GM21526 (cell line): Measurements from ENCODE around the gene KAT7.

Source experiments
- ATAC-seq: cut with Tn5 transposase; IDR thresholded peaks from one replicate; pipeline ENCODE4 v1.9.1; 2021; ENCODE audit warnings: moderate library complexity; ENCODE audit not compliant: unreplicated experiment, low FRiP score

KAT7 gene

DNA sequence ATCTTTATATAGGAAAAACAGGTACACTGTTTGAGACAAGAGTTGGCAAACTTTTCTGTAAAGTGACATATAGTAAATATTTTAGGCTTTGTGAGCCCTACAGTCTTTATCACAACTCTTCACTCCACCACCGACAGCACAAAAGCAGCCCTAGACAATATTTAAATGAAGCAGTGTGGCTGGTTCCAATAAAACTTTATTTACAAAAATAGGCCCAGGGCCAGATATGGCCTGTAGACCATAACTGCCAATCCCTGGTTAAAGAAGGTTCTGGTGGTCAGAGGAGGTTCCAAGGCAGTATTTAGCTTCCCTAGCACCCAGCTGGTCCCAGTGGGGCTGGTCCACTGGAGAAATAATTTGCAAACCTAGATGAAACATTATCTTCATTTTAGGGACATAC, 28.2 kb upstream of the KAT7 start:
- ATAC-seq = no peak

DNA sequence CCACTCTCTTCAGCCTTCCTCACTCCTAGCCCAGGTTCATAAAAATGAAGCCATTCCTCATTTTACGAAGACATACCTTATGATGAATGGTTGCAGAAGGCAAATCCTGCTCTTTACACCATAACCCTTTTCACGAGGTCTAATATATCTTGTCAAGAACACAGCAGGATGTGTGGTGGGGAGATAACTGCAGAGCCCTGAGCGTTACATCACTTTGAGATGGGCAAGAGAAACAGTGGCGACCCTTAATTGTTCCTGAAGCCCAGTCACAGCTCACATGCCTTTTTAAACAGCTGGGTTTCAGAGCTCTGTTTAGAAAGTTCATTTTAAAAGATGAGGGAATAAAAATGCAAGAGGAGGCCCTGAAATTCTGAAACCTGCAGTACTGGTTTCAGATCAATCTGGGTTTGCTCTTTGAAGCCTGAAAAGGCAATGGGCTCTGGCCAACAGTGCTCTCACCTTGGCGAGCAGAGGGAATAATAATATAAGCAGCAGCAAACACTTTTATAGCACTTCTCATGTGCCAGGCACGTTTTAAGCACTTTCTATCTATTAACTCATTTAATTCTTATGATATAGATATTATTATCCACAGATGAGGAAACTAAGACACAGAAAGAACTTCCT, 27.4 kb upstream of the KAT7 start:
- ATAC-seq = no peak

DNA sequence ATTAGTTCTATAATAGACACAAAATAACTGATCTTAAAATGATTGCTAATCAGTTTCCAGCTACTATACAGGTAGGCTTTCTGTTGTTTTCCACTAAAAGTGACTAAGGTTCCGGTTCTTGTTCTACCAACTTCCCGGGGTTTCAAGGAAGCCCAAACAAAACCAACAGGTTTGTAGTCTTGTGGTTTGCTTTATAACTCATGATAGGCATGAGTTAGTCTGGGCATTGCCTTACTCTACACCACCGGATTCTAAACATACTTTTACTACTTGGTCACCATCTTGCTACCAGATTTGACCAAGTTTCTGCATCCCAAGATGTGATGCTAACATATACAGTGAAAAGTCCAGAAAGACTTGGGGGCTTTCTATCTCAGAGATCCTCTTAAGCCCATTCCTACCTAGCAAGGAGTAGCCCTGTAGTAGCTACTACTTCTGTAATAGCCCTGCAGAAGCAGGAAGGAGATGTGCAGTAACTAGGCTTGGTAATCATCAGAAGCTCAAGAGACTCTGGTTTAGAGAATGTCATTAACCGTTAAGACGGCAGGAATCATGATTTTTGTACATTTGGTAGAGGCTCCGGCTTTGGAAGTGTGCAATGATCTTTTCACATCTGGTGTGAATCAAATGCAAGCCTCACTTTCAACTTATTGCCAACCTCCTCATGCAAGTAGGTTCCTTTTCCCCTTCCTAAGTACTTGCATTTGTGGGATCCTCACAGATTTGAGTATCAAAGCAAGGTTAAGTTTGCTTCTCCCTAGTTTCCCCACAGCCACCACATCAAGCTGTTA, 26.1 kb upstream of the KAT7 start:
- ATAC-seq = no peak

DNA sequence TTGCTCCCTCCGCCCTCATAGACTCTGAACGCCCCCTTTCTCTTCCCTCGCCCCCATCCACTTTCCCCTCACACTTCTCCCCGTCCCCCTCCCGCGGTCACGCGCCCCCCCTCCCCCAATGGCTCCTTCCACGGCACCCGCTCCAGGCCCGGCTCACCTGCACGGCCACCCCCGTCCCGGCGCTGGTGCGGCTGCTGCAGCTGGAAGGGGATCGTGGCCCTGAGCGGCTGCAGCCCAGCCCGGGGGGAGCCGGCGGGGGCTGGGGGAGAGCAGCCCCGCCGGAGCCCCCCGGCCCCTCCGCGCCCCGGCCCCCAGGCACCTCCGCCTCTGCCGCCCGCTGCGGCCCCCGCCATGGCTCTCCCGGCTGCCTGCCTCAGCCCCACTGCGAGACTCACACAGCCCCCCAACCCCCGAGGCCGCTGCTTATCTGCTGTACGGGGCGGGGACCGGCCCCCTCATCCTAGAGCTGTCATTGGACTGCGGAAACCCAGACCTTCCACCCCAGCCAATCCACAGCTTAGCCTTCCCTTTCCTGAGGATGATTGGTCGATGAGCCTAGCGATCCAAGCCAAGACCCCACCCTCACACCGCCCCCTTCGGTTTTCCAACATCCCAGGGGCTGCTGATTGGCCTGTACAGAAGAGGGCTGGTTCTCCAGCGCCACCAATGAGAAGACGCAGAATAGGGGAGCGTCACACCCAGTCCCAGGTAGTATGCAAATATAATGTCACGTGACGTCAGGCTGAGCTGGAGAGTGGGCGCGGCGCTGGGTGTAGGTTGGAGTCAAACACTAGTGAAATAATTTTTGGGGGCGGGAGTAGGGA, 24.5 kb upstream of the KAT7 start, which contains the start of gene FAM117A:
TSS of gene FAM117A (minus strand) at position 397 of the 824 bp plus-strand sequence. CDS start at position 353, 44 bp downstream.
- peak; percentile 86 for ATAC-seq

DNA sequence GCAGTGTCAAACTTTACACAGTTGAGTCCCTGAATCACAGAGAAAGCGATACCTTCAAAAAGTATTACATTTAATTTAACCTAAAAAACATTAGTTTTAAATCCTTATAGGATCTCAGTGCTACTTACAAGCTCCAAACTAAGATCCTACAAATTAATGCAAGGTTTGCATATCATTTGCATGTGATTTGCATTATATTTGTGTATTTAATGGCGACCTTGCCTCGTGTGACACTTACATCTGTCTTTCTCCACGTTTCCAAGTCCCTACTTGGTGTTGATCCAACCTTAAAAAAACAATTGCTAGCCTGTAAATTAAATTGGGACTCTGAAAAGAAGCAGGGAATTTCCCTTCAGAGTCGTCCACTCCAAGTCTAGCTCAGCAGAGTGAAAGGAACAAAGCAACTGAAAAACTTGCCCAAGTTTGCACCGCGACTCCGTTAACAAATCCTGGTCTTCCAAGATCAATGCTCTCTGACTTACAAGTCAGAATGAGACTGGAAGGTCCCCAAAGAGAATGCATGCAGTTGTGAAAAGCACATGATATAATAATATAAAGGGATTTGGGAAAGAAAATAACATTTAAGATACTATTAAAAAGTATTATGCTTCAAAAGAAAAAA, 23.8 kb upstream of the KAT7 start:
- no peak for ATAC-seq

DNA sequence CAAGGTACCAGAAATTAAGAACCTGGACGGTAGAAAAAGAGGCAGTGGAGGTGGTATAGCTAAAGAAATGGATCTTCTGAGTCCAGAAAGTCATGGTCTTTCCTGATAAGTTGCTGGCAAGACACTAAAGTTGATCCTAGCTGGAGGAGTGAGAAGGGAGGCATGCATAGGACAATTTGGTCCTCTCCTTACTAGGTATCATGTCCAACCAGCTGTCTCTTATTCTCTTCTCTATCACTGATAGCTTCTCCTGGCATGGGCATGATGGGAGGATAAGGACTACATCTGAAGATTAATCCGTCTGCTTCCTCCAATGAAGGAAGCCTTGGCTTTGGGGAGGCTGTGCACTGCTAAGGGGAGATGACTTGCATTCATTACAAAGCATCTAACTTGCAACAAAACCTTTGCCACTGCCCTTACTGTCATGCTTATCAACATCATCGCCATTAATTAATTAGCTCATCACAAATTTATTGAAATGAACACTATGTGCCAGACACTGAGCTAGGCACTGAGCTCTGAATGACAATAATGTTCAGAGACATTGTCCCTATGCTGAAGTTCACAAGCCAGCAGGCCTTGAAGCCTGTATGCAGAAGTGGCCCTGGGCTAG, 21.5 kb upstream of the KAT7 start:
- ATAC-seq = no peak

DNA sequence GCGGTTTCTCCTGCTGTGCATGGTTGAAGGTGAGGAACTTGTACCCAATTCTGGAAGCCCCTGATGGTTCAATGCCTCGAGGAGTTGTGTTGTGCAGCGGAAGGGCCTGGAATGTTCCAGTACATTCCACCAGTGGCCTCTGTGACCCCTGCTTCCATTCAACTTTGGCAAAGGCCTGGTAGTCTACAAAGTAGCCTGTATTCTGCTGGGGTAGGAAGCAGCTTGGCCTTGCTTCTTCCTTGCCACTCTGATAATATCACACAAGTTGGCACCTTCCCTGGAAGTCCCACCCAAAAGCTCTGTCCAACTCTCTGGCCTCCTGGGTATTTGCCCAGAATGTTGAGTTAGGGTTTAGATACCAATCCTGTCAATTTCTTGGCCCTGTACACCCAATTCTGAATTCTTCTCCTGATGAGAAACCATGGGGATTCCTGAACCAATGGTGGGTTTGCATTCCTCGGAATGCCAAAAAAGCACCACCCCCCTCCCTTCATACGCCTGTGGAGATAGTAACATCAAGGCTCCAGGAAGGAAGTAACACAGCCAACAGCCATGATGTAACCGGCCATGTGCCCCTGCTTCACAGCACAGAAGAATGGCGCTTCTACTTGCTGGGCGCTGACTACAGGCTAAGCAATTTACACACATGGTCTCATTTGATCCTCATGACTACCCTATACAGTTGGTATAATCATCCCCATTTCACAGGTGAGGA, 12.8 kb upstream of the KAT7 start:
- no peak for ATAC-seq

DNA sequence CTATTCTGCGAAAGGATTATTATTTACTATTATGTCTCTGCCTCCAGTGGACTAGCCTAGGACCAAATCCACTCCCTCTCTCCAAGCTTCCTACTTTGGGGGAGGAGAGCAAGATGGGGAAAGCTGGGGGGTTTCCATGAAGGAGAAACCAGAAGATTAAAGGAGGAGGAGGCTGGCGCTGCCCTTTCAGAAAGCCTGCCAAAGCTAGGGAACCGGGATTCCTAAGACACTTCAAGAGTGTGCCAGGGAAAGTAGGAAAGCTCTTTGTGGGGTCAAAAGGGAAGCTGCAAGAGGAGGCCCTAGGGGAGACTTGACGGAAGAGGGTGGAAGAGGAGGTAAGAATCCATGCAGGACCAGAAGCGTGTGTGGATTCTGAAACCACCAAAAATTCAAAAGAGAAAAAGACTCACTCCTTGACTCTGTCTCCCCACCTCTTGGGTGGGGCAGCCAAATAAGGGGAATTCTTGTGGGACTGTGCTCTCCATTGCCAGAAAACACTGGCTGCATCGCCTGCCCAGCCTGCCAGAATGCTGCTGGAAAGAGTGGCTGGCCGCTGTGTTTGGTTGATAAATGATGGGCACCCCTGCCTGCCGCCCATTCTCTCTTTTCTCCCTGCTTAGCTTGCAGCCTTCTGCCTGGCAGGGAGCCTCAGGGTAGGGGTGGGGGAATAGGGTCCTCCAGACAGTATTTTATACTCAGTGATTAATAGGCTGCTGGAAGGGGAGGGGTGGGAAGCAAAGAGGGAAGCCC, 11.8 kb upstream of the KAT7 start:
- ATAC-seq = no peak

DNA sequence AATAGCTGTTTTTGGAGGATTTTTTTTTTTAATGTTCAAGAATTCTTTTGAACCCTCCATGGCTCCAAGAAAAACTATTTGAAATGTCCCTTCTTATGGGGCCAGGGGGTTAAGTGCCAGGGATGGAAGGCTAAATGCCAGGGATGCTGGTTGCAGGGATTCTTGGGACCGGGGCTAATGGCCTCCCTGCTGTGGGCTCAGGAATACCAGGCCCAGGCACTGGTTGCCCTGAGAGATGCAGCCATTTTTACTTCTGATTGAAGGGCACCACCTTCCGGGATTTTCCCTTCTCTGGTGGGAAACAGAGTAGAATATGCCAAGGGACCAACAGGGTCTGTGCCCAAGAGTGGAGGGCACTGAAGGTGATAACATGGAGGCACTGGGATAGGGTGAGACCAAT, 10.9 kb upstream of the KAT7 start:
- no peak for ATAC-seq

DNA sequence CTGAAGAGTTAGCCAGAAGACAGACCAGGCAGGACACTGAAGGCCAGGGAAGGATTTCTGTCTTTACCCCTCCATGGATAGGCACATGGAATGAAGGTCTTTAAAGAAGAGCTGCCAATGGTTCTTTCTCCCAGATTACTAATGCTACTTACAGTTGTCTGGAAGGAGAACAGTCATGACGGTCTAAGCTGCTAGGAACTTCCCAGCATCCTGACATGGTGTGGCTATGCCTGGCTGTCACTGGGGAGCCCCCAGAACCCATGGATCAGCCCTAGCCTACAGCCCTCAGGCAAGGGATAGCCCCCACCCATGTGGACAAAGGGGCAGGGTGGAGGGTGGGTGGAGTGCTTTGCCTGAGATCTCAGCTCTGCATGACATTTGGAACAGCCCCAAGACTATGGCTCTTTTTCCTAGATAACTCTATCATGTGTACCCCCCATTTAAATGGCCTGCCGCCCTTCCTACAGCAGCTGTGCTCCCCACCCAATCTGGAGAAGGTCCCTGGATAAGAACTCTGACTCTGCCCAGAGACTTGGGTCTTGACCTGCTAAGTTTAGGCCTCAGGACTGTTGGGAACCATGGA, 9.2 kb upstream of the KAT7 start:
- no peak for ATAC-seq

DNA sequence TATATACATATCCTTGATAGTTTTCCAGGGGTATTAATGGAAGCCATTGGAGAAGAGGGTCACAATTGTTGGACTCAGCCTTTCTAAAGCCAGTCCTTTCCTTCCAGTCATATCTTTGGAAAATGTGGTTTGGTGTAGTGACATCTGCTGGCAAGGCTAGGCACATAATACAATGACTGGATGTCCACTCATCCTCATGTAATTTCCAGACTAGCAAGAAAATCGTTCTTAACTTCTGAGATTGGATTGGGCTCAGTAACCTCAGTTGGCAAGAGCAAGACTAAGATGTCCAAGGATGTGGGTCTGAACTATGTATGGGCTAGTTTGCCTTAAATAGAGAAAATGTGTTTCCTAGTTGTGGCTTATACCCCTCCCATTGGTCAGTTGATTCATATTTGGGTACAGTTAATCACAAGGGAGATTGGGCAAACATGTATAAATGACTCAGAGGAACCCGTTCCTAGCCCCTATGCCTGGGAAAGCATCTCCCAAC, 8.7 kb upstream of the KAT7 start:
- ATAC-seq = no peak

DNA sequence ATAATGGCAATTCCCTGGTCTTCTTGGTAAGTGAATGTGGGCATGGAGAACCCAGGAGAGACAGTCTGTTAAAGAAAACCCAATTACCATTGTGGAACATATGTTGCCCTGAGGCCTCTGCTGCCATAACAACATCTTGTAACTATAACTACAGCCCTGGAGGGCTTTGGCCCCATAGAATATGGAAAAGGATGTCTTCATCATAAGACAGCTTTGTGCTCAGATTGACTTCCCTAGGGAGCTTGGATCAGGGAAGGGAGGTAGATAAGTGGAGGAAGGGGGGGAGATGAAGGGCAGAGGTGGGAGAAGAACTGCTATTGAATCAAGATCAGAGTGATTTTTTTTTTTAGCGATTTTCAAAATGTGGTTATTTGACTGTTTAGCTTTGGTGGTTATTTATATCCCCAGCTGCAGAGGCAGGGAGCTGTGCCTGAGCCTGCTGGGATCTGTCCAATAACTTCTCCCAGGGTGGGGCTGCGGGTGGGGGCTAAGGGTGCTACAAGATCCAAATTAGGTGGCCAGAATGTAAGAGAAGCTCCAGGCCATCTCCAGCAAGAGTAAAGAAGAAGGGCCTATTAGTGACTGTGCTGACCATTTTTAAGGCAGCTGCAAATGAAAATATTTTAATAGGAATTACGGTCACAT, 5.3 kb upstream of the KAT7 start:
- ATAC-seq = no peak

DNA sequence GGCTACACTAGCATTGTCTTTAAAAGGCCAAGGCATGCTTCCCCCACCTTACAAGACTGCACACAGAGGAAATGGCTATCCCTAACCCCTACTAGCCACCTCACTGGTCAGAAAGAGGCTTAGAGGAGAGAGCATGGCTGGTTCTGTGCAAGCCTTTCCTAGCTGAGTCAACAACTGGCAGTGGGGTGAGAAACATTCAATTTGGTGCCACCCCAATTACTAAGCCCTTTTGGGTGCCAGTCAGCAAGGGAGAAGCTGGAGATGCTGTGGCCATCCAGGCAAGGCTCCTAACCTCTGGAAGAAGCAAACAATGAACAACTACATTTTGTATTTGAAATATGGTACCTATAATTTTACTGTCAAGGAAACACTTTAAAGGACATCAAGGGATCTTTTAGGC, 4.7 kb upstream of the KAT7 start:
- ATAC-seq = no peak

DNA sequence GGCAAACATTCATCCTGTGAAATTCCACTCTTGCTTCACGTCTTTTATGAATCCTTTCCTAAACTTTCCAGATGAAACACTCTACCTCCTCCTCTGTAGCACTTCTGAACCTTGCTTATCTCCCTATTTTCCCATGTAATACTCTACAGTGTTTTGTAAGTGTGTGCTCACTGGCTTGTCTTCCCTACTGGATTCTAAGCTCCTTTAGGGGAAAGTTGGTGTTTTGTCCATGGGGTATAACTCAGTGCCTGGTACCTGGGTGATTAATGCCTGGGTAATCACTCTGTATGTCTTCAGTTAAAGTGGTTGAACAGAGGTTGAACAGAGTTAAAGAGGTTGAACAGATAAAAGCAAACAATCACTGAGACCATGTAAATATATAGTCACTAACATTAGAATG, 3.8 kb upstream of the KAT7 start:
- no peak for ATAC-seq

DNA sequence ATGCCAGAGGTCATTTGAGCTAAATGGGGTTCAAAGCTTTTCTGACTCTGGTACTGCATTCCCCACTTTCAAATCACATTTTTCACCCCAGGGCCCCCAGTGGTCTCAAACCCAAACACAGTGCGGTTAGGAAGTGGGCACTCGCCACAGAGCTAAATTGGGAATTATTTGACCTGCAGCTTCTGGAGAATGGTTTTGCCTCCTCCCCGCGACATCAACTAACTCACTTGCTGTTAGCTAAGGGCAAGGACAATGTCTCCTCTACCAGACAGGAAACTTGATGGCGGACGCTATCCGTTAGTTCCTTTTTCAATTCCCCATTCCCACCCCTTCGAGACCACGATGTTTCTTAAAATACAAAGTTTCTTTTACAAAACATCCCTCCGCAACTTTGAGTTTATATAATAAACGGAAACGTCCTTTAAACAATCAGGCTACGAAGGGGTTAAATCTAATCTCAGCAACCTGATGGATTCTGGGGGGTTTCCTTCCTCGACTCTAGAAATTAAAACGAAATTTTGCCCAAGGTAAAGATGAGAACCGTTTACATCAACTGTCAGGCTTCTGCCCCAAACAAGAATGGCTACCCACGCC, 500 bp upstream of the KAT7 start:
- no peak for ATAC-seq

DNA sequence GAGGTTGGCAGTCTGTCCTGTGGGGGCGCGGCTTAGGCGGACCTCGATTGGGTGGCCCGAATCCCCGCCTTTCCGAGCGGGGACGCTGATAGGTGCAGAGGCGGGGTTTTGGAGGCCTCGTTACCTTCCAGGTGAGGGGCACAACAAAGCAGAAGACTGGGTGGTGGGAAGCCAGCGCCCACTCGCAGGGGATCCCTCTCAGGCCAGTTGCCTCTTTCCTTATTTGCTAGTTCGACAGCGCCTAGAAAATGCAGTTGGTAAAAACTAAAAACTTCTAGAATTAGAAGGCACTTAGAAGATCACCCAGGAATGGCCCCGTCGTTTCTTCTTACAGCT, 730 bp downstream of the KAT7 start:
- no peak for ATAC-seq

DNA sequence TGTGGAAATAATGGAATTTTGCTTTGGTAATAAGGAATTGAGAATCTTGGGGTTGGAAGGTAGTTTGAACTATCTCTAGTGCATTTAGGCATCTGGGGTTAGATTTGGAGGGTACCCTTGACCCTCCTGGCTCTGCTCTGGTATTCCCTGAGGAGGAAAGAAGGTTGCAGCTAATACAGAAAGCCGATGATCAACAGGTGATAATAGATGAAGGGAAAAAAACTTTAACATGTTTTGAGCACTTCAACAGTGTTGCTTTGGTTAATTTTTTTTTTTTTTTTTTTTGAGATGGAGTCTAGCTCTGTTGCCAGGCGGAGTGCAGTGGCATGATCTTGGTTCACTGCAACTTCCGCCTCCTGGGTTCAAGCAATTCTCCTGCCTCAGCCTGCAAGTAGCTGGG, 4.8 kb downstream of the KAT7 start:
- ATAC-seq = no peak

DNA sequence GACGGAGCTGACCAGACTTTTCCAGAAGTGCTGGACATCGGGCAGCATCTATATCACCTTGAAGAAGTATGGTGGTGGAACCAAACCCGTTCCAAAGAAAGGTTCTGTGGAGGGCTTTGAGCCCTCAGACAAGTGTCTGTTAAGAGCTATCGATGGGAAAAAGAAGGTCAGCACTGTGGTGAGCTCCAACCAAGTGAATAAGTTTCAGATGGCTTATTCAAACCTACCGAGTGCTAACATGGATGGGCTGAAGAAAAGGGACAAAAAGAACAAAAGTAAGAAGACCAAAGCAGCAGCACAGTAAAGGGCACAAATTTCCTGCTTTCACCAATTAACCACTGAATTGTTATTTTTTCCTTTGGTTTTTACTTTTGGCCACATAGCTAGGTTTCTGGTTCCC, 6.9 kb downstream of the KAT7 start:
- ATAC-seq = no peak
